Amygdala (tissue), 56 donors: ENCODE results near the gene HNRNPUL1.
"Not testable (repeated sequence)": the region's sequence is repeated elsewhere in the genome, so short reads cannot be mapped to it uniquely, and the experiment has no call there.

Experiments used
- DNase-seq, 56 donors: peaks; one replicate each; lab custom pipeline; 2025; lab: John Stamatoyannopoulos, UW

The HNRNPUL1 gene

DNA sequence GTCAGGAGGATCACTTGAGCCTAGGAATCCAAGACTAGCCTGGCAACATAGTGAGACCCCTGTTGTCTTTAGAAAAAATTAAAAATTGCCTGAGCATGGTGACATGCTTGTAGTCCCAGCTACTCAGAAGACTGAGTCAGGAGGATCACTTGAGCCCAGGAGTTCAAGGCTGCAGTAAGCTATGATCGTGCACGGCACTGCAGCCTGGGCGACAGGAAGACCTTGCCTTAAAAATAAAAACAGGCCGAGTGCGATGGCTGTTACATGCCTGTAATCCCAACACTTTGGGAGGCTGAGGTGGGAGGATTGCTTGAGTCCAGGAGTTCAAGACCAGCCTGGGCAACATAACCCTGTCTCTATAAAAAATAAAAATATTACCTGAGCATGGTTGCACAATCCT is 5.4 kb downstream of the HNRNPUL1 start:
- DNase-seq: no peak

DNA sequence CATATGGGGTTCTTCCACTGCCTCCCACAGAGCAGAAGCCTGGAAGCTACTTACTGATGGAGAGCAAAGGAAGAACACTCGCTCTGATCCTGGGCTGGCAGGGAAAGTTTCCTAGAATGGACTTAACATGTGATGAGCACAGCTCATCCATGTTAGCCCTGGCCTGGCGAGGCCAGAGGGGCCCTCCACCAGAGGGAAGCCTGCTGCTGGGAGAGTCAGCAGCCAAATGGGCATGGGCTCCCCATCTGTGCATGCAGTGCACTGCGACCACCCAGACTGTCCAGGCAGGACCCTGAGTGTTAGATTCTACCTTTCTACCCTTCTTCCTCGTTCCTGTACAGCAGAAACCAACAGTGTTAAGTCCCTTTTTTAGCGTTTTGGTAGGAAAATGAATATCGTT is 8.9 kb downstream of the HNRNPUL1 start:
- DNase-seq: no peak

DNA sequence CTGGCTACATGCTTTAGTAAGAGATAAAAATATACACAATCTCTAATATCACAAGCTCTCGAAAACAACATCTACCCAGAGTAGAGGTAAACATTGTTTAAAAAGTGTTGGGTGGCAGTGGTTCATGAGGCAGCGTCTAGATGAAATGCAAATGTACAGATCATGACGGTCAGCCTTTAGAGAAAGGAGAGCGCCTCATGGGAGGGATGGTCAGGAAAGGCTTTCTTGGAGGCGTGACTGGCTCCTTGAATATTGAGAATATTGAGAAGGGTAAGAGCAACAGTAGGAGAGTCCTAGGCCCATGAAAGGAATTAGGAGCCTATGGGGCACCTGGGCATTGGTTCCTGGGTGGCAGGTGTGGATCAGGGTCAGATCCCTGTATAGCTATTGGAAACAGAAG is 10.6 kb downstream of the HNRNPUL1 start:
- no peak for DNase-seq

DNA sequence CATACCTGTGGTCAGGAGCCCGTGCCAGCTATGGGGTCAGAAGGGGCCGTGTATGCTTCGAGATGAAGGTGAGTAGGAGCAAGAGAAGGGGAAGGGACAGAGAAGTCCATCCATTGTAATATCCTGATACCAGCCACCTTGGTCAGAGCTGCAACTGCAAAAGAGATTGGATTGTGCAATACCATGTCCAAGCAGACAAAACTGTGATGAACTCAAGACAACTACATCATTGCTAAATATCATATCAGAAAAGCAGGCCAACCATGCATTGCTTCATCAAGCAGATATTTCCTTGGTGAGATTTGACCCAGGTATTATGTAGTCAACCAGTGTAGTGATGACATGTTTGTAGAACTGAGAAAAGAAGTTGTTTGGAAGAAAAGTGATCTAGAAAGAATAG is 12.1 kb downstream of the HNRNPUL1 start:
- no peak for DNase-seq

DNA sequence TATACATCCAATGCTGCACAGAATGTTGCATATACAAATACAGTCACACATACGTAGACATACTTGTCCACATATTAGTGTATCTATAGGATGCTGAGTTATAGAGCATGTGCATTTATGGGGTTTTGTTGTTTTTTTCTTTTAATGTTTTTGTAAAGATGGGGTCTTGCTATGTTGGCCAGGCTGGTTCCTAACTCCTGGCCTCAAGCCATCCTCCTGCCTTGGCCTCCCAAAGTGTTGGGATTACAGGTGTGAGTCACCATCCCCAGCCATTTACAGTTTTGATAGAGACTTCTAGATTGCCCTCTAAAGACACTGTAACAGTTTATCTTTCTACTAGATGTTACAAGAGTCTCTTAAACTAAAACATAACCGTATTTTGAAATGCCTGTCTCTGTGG is 14.3 kb downstream of the HNRNPUL1 start:
- DNase-seq: no peak

DNA sequence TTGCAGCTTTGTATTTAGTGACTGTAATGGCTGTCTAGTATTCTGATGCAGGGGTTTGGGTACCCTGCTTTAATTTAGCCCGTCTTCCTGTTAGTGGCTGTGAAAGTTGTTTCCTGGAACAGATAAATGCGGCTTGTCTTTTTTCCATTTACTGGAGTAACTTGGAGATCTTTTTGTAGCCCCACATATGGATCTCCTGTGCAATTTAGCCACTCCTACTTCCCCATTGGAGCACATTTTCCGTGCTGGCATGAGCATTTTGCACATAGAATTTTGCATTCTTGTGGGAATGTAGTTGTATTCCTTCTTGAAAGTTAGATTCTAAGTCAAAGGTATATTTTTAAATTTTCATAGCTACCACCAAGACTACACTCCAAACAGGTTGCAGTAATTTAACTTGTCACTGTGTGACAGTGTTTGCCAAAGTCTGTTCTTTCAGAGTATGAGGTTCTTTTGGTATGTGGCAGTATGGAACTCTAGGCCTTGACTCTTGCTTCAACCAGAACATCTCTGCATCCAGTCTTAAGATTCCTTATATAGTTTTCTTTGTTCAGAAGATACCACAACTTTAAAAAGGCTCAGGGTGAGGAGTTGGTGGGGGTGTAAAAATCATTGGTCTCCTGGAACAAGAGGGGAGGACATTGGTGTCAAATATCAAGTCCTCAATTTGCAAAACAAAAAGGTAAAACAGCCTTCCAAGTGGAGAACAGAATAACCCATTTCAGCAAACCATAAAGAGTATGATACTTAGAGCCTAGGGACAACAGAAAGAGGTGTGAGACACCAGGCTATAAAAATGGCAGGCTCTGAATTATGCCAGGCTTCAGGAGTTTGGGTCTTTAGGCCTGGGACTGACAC is 24.7 kb downstream of the HNRNPUL1 start:
- no peak for DNase-seq

DNA sequence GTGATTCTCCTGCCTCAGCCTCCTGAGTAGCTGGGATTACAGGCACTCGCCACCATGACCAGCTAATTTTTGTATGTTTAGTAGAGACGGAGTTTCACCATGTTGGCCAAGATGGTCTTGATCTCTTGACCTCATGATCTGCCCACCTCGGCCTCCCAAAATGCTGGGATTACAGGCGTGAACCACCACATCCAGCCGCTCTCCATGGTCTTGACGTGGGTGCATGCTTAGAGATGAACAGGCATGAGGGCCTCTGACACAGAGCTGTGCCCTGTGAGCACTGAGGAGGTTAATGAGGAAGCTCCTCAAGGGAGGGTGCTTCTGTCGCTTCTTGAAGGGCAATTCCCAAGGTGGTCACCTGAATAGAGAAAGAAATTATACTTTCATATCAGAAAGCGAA is 25.6 kb downstream of the HNRNPUL1 start:
- DNase-seq: not testable (repeated sequence)

DNA sequence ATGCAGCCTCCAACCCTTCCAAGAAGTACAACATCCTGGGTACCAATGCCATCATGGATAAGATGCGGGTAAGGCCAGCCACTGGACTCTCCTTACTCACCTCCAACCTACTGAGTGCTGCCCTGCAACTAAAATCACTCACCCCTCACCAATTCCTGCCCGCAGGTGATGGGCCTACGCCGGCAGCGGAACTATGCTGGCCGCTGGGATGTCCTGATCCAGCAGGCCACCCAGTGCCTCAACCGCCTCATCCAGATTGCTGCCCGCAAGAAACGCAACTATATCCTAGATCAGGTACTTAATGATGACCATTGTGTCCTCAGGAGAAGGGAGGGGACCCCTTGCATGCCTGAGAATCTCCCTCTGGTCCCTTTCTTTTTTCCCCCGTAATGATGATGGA is 30.2 kb downstream of the HNRNPUL1 start:
- DNase-seq: no peak

DNA sequence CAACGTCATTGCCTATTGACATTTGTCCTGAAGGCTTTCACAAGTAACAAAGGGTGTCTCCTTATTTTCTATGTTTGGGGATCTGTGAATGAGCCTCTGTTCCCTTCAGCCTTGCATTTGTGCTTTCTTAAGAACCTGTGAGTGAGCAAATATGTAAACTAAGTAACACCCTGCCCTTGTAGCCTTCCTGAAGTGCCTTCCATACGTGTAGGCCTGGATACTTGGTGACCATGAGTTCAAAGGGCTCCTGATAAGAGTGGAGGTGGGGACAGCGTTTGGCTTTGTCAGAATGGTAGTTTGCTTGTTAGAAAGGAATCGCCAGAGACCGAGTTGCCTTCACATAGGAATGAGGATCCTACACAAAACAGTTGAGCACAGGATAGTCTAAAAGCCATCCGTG is 31.3 kb downstream of the HNRNPUL1 start:
- no peak for DNase-seq

DNA sequence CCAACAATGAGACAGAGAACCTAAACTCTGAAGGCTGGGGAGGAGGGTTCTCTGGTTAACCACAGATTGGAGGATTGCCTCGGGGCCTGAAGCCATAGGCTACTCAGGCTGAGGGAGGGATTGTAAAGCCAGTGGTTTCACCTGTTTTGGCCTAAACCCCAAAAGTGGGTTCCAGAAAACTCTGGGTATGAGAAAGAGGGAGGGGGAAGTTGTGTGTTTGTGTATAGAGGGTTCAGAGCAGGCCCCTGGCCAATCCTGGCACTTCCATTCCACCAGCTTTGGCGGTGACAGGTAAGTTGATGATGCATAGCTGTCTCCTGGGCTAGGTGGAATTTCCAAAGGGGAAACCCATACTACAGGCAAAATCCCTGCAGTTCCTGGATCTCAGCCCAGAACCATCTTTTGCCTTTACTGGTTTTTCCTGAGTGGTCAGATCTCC is 32.3 kb downstream of the HNRNPUL1 start:
- no peak for DNase-seq

DNA sequence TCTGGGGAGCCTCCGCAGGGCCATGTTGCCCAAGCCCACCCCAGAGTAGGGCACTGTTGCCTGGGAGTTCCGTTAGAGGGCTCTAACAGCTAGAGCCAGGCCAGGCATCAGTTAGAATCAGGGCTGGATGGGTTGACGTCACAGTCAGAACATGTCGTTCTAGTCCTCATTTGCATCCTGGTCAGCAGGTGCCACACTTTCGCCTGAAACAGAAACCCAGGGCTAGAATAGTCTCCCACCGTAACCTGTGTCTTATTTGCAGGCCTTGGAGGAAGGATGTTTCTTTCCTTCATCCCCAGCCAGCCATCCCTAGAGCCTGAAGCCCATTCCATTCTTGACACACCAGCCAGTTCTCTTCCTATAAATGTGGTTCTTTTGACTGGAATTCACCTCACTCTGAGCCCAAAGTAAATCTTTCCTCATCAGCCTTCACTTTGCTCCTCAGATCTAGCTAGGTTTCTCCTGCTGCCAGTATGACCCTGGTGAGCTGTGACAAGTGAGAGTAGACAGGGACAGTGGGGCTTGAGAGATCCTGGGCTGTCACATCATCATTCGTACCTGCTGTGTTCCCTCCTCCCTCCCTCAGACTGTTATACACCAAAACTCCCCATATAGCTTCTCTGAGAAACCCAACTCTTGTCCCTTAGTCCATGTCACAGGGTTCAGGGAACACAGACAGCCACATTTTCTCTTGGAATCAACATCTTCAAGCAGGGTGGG is 33.6 kb downstream of the HNRNPUL1 start:
- peak in 2 of 56 donors; percentile 11 to 15 for DNase-seq

DNA sequence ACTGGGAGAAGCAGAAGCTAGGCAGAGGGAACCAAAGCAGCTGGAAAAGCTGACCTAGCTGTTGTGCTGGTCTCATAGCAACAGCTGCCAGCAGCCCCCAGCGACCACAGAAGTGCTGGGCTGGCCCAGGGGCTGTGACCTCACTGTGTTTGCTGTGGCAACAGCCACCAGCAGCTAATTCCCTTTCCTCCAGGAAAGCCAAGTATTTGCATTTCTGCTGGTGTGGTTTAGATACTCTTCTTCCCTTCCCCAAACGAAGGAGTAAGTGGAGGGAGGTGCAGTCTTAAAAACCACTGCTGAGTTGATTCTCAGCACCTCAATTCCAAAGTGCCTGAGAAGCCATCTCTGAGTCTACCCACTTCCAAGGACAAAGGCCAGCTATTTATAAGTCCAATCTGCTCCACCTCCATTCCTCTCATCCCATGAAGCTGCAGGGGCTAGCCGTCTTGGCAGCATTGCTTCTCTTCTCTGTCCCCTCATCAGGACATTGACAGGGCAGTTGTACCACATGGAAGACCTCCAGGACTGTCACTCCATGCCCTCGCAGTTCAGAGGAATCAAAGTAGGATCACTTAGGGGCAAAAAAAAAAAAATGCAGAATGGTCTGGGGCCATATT is 34.3 kb downstream of the HNRNPUL1 start:
- DNase-seq: peak in 7 of 56 donors; percentile 9 to 42 (median 23)

DNA sequence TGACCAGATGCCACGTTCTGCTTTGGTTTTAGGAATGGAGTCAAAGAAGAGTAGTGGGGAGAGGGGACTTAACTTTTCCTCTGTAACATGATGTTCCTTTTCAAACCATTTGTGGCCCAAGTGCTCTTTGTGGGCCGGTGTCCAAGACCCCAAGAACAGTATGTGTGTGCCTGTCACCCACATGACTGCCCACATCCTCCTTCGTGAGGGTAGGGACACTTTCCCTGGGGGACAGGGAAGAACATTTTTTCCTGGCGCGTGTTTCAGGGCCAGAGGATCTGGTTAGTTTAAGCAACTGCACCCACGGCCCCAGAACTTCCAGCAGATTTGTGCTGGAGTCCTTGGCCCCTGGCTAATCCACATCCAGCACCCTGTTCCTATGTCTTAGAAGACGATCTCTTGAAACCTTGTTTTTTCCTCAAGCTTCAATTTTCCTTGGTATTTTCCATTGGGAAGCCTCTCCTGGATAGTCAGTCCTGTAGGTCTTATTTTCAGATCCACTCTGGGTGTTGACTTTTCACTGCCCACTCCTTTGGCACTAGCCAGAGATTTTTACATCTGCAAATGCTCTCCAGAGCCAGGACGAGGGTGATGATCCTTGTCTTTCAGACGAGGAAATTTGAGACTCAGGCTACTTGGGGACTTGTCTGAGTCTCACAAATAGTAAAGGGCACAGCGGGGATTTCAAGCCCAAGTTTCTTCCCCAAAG is 35.0 kb downstream of the HNRNPUL1 start:
- DNase-seq: peak in 2 of 56 donors; percentile 7 to 10

DNA sequence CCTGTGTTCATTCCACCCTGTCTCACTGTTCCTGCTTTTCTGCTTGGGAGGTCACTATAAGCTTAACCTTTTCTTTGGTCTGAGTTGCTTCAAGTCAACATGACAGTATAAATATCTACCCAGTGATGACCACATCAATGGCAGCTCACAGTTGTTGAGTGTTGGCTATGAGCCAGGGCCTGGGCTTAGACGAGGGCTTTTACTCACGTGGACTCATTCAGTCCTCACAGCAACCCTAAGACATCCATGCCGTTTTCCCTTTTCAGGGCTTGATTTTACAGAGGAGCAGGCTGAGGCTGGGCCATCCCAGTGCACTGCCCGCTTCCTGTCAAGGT is 35.5 kb downstream of the HNRNPUL1 start:
- DNase-seq: peak in 5 of 56 donors; percentile 6 to 44 (median 17)

DNA sequence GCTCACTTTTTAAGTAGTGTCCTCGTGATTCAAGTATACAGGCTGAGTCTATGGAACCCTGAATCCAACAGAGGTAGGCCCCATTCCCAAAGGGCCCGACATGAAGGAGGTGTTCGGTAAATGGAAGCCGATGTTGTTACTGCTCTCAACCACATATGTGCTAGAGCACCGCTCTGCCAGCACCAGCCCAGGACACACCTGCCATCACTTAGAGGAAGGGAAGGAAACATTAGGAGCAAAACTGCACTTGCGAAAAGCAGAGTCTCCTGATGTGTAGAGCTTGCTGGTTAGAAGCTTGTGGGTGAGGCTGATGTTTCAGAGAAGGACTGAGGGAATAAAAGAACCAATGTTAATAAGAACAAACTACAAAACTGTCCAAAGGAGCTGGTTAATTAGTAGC is 36.4 kb downstream of the HNRNPUL1 start:
- DNase-seq: no peak

DNA sequence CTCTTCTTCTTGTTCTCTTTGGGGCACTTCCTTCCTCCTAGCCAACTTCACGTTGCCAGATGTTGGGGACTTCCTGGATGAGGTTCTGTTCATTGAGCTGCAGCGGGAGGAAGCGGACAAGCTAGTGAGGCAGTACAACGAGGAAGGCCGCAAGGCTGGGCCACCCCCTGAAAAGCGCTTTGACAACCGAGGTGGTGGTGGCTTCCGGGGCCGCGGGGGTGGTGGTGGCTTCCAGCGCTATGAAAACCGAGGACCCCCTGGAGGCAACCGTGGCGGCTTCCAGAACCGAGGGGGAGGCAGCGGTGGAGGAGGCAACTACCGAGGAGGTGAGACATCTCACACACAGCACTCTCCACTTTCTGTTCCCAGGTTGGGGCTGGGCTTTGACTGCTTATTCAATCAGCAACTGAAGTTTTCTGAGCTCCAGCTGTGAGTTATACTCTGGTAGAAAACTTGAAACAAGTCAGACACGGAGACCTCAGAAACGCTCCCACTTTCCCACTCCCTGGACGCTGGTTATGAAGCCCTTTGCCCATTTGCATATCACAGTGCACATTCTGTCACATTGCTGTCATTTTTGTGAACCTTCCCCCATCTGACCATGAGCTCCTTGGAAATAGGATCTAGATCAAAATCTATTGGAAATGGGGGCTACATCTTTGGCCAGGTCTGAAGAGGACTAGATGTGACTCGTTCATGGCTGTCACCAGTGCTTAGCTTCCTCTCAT is 38.6 kb downstream of the HNRNPUL1 start:
- DNase-seq: no peak

DNA sequence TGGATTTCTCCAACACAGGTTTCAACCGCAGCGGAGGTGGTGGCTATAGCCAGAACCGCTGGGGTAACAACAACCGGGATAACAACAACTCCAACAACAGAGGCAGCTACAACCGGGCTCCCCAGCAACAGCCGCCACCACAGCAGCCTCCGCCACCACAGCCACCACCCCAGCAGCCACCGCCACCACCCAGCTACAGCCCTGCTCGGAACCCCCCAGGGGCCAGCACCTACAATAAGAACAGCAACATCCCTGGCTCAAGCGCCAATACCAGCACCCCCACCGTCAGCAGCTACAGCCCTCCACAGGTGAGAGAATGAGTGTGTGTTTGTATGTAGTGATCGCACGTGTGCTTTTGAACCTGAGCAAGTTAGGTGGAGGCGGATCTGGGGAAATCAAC is 39.8 kb downstream of the HNRNPUL1 start:
- no peak for DNase-seq

DNA sequence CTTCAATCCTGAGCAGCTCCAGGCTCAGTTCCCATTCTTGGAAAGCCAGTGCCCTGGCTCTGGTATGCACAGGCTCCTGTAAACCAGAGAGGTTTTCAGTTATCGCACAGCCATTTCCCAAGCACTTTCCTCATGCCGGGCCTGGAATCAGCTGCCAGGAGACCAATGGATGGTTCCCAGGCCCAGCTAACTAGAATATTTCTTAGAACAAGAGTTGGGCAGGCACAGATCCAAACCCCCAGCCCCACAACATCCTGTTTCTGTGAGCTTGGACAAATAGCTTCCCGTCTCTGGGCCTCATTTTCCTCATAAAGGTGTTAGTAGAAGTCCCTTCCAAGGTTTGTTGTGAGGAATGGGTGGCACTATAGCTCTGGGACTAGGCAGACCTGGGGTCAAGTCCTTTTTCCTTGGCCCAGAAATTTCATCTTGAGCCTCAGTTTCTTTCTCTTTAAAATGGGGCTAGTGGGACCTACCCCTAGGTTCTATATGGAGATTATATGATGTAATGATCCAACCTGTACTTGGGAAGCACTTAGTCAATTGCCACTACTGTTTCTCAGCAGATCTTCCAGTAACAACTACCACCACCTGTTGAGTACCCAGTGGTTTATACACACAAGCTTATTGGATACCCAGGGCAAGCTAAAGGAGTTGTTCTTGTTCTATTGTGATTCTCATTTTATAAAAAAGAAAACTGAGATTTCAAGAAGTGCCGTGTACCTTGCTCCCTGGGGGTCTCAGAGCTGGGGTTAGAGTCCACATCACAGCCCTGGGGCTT is 40.7 kb downstream of the HNRNPUL1 start:
- DNase-seq: no peak
